GM21576 (cell line): ENCODE measurements around the gene PTPN12.
A peak's percentile ranks its signal among the peaks of the same experiment; 100 is the strongest.
"Not testable (repeated sequence)": the region's sequence is repeated elsewhere in the genome, so short reads cannot be mapped to it uniquely, and the experiment has no call there.

ENCODE experiments used
- ATAC-seq: cut with Tn5 transposase; IDR thresholded peaks from one replicate; pipeline ENCODE4 v1.9.1; 2021; ENCODE audit warnings: mild to moderate bottlenecking, moderate library complexity; ENCODE audit not compliant: unreplicated experiment

Gene PTPN12

DNA sequence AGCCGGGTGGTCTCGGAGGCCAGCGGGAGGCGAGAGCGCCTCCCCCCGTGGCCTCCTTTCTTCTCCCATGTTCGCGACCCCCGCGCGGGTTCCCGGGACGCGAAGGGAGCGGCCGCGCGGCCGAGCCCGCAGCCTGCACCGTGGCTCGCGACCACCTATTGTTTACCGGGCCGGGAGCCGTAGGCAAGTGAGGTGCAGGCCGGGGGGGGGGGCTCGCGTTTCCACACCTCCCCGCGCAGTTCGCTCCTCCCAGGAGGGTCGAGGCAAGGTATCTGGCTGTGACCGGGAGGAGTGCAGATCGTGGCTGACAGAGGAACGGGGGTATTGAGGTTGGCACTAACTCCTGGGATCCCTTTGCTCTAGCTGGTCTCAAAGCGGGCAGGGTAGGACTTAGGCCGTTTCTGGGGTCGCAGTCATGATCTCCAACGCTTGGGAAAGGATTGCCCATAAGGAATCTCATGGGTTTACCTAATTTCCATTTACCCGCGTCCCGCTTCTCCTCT is 734 bp downstream of the PTPN12 start:
- ATAC-seq, result peak; percentile 7

DNA sequence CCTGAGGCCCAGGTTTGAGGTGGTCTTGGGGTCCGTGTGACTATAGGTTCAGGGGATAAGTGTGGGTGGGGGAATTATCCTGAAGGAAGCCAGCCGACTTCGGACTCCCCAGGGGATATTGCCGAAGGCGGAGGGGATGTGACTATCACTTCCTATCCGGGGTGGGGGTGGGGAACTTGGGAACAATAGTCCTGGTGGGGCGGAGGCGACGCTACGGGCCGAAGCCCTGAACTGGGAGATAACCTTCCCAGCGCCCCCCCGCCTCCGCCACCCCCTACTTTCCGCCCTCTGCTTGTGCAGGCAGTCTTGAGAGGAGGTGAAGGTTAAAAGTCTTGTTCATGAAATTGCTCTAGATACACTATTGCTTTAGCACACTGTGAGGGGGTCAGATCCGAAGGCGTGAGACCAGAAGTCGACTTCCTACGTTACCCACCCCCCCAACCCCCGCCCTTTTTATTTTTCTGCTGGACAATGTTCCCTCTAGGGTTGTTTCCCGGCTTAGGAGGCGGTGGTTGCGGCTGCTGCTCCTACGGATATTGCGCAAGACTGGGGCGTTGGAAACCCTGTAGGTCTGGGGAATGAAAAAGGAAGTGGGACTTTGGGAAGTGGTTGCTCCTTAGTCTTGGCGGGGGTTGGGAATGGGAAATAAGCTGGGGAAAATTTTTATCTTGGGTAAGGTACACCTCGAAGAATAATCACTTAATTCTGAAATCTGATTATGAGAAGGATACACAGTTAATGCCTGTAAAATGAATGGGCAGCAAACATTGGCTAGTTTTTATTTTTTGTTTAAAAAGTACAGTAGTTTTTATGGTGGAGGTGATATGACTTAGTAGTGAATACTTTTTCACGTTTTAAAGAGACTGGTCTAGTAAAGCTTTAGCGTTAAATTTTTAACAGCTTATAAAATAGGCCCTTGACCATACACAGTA is 1.5 kb downstream of the PTPN12 start:
- no peak for ATAC-seq

- ATAC-seq, result no peak
Measured at GRCh38 chr7:77540402-77540822, 3.3 kb downstream of the PTPN12 start.

DNA sequence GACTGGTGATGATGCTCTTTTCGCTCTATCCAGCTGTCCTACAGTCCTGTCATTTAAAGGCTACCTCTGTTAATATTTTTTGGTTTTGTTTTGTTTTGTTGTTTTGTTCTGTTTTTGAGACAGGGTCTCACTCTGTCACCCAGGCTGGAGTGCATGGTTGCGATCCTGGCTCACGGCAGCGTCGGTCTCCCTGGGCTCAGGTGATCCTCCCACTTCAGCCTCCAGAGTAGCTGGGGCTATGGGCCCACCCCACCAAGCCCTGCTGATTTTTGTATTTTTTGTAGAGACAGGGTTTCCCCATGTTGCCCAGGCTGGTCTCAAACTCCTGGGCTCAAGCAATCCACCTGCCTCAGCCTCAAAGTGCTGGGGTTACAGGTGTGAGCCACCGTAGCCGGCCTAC is 3.9 kb downstream of the PTPN12 start:
- not testable (repeated sequence) for ATAC-seq

GRCh38 chr7:77542409-77542808 is 5.3 kb downstream of the PTPN12 start:
- ATAC-seq, result no peak

DNA sequence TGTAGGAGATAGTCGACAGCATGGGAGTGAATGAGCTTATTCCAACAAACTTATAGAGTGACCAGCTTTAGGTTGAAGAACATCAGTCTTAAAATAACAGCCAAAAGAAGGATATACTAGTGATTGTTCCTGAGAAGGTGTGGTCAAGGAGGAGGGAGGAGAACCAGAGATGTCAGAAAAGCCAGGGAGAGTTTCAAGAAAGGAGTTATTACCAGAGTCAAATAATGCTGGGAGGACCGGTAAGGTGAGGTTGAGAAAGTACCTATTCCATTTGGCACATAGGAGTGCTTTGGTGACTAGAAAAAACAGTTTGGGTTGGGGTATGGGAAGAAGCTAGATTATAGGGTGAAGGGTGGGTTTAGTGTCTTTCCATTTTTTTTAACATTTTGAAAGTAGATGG is 5.8 kb downstream of the PTPN12 start:
- ATAC-seq, result no peak

DNA sequence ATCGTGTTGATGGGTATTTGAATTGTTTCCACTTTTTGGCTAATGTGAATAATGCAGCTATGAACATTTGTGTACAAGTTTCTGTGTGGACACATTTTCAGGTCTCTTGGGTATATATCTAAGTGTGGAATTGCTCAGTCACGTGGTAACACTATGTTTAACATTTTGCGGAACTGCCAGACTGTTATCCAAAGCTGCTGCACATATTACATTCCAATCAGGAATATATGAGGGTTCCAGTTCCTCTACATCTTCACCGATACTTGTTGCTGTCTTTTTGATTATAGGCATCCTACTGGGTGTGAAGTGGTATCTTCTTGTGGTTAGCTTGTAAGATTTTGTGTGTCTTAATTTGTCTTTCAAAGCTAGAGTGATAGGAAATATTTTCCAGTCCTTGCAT is 6.8 kb downstream of the PTPN12 start:
- no peak for ATAC-seq

DNA sequence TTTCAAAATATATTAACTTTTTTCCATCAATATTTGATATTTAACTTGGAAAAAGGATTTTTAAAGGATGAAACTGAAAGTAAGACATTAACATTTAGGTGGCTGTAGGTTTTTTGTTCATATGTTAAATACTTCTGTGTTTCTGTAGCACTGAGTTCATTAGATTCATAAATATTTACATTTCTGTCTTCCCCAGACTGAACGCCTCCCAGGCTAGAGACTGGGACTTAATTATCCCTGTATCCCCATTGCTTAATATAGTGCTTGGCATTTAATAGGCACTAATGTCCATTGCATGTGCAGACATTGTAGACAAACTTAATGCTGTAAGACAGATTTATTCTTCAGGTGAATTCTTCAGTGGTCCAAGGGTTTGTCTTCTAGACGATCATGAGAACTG is 7.4 kb downstream of the PTPN12 start:
- ATAC-seq, result no peak

DNA sequence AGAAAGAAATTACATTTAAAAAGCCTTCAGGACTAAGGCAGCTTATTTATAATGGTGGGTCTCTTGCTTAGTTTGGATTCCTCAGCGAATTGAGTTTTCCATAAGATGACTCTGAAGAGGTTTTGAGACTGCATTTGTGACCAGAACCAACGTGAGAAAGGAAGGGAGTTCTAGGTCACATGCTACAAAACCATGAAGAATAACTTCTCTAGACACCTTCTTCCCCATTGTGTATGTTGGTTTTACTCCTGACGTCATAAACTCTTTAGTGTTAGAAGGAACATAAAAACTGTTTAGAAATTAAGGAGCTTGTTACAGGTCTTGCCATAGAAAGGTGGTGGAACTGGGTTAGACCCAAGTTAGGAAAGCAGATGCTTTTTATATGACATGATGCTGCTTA is 11.1 kb downstream of the PTPN12 start:
- ATAC-seq, result no peak

DNA sequence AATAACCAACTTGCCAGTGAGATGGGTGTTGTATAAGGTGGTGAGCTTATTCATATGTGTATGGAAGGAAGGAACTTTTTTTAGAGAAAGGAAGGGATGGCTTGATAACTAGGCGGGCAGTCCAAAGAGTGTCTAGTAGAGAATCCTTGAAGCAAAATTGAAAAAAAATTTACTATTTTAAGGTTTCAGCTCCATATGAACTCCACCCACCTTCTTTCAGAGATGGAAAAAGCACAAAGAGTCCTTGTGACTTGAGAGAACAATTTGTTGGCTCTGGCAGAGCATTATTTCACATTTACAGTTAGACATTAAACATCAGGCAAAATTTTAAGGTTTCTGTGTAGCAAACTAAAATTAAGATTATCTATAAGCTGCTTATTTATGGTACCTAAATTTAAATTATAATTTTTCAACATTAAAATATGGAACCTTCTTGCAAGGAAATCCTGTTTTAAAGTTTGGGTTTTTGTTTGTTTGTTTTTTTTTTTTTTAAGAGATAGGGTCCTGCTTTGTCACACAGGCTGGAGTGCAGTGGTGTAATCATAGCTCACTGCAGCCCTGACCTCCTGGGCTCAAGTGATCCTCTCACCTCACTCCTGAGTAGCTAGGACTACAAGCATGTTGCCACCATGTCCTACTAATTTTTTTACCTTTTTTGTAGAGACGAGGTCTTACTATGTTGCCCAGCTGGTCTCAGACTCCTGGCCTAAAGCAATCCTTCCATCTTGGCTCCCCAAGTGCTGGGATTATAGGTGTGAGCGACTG is 12.2 kb downstream of the PTPN12 start:
- no peak for ATAC-seq

GRCh38 chr7:77550586-77550985 is 13.5 kb downstream of the PTPN12 start:
- ATAC-seq, result no peak

- ATAC-seq, result no peak
Measured at GRCh38 chr7:77553123-77553522, 16.0 kb downstream of the PTPN12 start.

GRCh38 chr7:77558284-77558967 is 21.3 kb downstream of the PTPN12 start:
- no peak for ATAC-seq

GRCh38 chr7:77561352-77561751 is 24.3 kb downstream of the PTPN12 start:
- peak; percentile 92 for ATAC-seq

- no peak for ATAC-seq
Measured at GRCh38 chr7:77563275-77563674, 26.2 kb downstream of the PTPN12 start.

- ATAC-seq, result no peak
Measured at GRCh38 chr7:77565917-77566316, 28.8 kb downstream of the PTPN12 start.

- ATAC-seq, result no peak
Measured at GRCh38 chr7:77566421-77566820, 29.3 kb downstream of the PTPN12 start.

DNA sequence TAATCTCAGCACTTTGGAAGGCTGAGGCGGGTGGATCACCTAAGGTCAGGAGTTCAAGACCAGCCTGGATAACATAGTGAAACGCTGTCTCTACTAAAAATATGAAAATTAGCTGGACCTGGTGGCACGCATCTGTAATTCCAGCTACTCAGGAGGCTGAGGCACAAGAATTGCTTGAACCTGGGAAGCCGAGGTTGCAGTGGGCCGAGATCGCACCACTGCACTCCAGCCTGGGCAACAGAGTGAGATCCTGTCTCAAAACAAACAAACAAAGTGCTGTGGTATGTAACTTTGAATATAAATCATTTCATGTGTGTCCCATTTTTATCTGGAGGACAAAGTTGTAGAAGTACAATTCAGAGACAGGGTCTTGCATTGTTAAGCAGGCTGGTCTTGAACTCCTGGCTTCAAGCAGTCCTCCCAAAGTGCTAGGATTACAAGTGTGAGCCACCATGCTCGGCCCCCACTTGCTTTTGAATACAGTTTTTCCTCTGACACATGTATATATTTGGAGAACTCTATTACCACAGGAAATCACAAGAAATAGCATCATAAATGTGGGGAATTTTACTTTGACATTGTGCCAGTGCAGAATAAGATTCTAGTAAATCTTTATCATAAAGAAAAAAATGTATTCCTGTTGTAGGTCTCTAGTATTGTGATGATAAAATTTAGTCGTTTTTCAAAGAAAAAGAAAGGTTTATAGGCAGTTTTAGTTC is 32.6 kb downstream of the PTPN12 start:
- no peak for ATAC-seq

DNA sequence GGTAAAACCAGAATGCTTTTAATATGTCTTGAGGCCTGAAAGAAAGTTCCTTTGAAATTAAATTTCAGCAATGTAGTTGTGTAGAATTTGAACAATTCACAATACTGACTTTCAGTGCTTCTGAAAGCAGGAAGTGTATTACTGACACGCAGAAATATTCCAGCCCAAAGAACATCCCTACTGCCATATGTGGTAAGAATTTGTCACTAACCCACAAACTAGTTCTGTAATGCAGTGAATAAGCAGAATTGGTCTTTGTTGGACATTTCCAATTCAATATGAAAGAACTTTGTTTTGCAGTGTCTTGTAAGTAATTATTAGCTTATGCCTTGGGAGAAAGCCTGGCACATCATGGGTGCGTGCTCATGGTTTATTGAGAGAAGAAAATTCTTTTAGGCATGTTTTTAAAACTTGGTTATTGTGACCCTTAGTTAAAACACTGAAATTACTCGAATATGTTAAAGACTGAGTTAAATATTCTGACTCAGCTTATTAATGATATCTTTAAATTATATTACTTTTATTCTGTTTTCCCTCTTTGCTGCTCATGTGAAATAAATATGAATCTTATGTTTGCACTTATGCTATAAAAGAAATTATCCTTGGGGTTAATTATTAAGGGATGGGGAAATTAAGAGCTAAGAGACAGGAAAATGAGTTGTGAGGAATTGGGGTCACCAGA is 33.4 kb downstream of the PTPN12 start:
- no peak for ATAC-seq

GRCh38 chr7:77571801-77572200 is 34.7 kb downstream of the PTPN12 start:
- no peak for ATAC-seq
